ENCODE measurements around the gene OR2V1.
"Not testable (repeated sequence)": the region's sequence is repeated elsewhere in the genome, so short reads cannot be mapped to it uniquely, and the experiment has no call there.

GRCh38 chr5:181101930-181102674 is 28.9 kb downstream of the OR2V1 start:
- TF ChIP-seq POLR2AphosphoS5, EP300 (IDR thresholded peaks at IDR 0.05): not testable (repeated sequence)
- TF ChIP-seq, protein P1, sequence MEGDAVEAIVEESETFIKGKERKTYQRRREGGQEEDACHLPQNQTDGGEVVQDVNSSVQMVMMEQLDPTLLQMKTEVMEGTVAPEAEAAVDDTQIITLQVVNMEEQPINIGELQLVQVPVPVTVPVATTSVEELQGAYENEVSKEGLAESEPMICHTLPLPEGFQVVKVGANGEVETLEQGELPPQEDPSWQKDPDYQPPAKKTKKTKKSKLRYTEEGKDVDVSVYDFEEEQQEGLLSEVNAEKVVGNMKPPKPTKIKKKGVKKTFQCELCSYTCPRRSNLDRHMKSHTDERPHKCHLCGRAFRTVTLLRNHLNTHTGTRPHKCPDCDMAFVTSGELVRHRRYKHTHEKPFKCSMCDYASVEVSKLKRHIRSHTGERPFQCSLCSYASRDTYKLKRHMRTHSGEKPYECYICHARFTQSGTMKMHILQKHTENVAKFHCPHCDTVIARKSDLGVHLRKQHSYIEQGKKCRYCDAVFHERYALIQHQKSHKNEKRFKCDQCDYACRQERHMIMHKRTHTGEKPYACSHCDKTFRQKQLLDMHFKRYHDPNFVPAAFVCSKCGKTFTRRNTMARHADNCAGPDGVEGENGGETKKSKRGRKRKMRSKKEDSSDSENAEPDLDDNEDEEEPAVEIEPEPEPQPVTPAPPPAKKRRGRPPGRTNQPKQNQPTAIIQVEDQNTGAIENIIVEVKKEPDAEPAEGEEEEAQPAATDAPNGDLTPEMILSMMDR (IDR thresholded peaks at IDR 0.05), result not testable (repeated sequence)

All from suprapubic skin (tissue), 4 donors.